HL-60/S4 treated with phorbol 12-myristate 13-acetate at 8.2 ng/mL for 4 days and 3 days (cell line): ENCODE measurements around the gene USP51.
"Not testable (repeated sequence)": the region's sequence is repeated elsewhere in the genome, so short reads cannot be mapped to it uniquely, and the experiment has no call there.

Source experiments
- in situ Hi-C: fragments of 300-500 bp; cut with MboI; formaldehyde crosslinking; loops from 2 replicates; pipeline ENCODE4 v1.15.0; 2022; ENCODE audit warnings: low sequenced_read_pairs

The USP51 gene

GRCh38 chrX:55465791-55466190 is 23.9 kb downstream of the USP51 start:
- in situ Hi-C loops = not testable (repeated sequence)

DNA sequence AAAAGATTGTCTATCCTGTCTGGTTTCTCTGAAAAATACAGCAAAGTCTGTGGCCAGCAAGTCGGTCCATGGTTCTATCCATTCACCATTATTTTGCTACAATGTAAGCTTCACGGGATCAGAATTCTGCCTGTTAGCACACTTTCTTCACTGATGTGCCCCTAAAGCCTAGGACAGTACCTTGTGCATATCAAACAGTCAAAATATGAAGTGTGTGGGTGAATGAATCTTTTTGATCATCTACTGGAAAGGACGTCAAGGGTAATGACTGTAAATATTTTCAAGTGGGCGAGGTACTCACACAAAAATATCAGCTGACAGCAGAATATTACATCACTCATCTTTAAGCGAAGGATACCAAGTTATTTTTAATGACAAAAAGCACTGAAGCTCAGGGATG is 24.5 kb downstream of the USP51 start:
- in situ Hi-C loops = not testable (repeated sequence)

DNA sequence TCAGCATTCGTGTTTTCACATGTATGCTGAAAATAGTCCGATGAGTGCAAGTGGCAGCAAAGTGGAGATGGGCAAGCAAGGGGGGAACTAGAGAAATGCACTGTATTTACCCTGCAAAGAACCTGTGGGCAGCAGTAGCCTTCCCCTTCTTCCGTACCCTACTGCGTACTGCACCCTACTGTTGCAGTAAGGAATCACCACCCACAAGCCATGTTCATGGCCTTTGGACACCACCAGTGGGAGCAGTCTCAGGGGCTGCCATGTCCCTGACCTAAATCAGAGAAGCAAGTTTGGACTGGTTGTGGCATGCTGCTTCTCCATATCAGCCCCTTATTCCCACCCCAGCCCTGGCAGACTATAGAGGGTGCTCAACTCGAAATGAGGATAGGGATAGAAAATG is 25.6 kb downstream of the USP51 start:
- in situ Hi-C loops = not testable (repeated sequence)

- in situ Hi-C loops = not testable (repeated sequence)
Observed at GRCh38 chrX:55459926-55460325, 29.7 kb downstream of the USP51 start.

DNA sequence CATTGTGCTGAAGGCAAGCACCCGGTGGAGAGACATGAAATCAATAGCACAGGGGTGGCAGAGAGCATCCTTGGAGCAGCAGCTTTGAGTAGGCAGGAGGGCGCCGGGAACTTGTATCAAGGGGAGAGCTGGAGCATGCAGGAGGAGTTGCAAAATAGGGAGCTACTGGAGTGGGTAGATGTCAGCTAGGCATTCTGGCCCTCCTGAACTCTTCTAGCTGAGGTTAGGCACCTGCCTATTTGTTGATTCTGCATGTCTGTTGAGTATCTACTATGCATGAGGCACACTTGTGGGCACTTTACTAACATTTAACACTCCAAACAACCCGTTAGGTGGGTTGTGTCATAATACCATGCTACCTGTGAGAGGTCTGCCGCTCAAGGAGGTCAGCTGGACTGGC is 30.2 kb downstream of the USP51 start:
- in situ Hi-C loops = not testable (repeated sequence)

DNA sequence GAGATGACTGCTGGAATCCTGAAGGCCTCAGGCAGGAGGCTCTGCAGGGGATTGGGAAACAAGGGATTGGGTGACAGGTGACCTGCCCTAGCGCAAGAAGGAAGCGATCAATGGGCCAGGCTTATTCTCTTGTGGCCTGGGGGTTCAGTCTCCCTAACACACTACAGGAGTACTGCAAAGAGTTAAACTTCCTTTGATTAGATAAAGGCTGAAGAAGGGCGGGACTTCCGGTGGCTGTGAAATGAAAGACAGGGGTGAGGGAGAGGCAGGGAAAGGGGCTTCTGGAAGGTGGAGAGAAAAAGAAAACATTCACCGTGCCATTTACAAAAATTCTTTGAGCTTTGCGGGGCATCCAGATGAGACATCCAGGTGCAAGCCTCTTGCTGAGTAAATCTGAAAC is 33.9 kb downstream of the USP51 start:
- in situ Hi-C loops = not testable (repeated sequence)

DNA sequence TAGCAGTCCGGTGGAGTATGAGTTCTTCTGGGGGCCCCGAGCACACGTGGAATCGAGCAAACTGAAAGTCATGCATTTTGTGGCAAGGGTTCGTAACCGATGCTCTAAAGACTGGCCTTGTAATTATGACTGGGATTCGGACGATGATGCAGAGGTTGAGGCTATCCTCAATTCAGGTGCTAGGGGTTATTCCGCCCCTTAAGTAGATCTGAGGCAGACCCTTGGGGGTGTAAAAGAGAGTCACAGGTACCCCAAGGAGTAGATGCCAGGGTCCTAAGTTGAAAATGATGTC is 36.9 kb downstream of the USP51 start:
- in situ Hi-C loops = no loop called here

- in situ Hi-C loops = no loop called here
Observed at GRCh38 chrX:55451990-55452832, 37.4 kb downstream of the USP51 start, which contains the start of gene MAGEH1. Gene MAGEH1, plus strand, starts transcription at chrX:55452127. Its CDS starts 248 bp downstream, at chrX:55452375.

GRCh38 chrX:55451626-55451989 is 38.0 kb downstream of the USP51 start:
- in situ Hi-C loops = no loop called here

DNA sequence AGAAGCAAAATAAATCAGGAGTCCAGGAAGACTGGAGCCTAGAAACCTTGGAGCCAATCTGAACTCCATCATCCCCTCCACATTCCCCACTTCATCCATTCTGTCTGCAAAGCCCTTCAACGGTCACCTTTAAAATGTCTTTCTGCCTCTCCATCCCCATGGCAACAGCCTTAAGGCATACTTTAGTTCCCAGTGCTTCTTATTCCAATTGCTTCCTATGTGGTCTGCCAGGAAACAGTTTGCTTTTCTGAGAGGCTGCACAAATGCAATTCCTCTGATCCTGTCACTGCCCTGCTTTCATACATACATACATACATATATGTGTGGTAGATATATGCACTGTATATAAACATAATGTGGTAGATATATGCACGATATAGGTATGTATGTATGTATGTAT is 38.5 kb downstream of the USP51 start:
- in situ Hi-C loops = no loop called here

- in situ Hi-C loops = no loop called here
Observed at GRCh38 chrX:55450259-55450658, 39.4 kb downstream of the USP51 start.

GRCh38 chrX:55443468-55443867 is 46.2 kb downstream of the USP51 start:
- in situ Hi-C loops = not testable (repeated sequence)
